ENCODE data around the gene CLDN22. TPM values are rescaled to one million over a fixed set of nuclear protein-coding genes. Genes with fewer than 3 reads are reported as not detected.

CLDN22 gene
- not detected in 2 replicates for total RNA-seq

DNA sequence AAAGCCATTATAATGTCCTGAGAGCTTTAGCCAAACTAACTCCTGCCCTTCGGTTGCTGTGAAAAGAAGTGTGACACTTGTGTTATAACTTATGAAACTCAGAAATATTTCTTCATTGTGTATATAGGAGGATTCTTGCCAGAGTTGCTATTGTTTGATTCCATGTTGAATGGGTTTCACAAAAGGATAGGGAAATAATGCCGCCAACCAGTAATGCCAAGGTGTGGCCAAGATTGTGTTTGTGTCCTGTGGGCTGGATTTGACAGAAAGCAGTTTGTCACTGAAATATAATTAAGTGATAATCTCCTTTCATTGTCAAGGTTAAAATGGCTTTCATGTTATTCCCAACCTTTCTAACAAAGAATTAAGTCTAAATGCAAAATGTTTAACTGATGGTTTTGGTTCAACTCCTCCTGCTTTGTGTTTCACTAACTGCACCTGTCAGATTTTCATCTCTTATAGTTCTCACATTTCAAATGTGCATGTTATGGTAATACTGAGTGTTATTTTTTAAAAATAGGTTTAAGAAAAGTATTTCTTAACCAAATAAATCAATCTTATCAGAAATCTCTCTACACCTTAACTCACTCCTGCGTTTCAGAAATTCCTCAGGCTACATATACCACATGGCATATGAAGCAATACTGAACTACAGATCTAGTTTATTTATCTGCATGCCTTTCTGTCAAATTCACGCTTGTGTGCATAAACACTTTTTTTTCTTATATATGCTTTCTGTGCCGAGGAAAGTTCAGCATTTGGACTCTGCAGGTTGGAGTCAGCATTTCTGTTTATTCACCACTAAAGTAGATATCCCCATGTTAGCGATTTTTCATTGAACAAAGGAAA is at the start of gene CLDN22:
Gene CLDN22 (minus strand): TSS at position 66 of the 849 bp plus-strand sequence. CDS start 58 bp downstream, at position 8.

DNA sequence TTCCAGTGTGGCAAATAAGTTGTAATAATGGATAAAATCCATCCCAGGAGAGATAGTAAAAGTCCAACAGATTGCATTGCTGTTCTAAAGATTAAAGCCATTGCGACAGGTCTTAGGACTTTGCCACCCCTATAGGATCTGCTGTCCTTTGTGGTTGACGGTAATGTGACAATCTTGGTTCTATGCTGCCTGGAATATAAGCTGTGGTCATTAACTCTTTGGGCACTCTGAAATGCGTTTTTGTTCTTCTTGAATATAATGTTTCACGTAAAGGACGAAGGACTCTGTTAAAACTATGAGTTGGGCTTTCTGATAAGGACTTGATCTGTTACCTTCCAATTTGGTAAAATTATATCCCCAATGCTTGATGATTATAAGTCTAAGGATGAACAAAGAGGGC is 2.2 kb upstream of the CLDN22 start, which contains the start of gene CLDN24:
Gene CLDN24 (minus strand): TSS at position 101 of the 400 bp plus-strand sequence. CDS start 0 bp downstream, at position 101.

Other genes with a start within 250 kb of the CLDN22 start
- 11.7 and 13.5 TPM in 2 replicates for gene WWC2, start 221.0 kb downstream of the CLDN22 start, total RNA-seq
- not detected in 2 replicates for gene CLDN24, start 2.1 kb upstream of the CLDN22 start, total RNA-seq
- gene CDKN2AIP, start 124.4 kb upstream of the CLDN22 start, total RNA-seq, result 9.7 and 10.1 TPM in 2 replicates
- 15.2 and 18.7 TPM in 2 replicates for gene ING2, start 184.8 kb upstream of the CLDN22 start, total RNA-seq

Measured in cardiac ventricle fibroblast (primary cell).